Measurements from ENCODE around the gene PXK.
"Not testable (repeated sequence)": the region's sequence is repeated elsewhere in the genome, so short reads cannot be mapped to it uniquely, and the experiment has no call there.

- not testable (repeated sequence) for TF ChIP-seq CTCF, POLR2A (IDR thresholded peaks at IDR 0.05)
These were observed 108.3 kb downstream of the PXK start for GRCh38 chr3:58440996-58441355.
